ENCODE data around the gene TBP. TPM values are rescaled to one million over a fixed set of nuclear protein-coding genes. Genes with fewer than 3 reads are reported as not detected.
"Not testable (repeated sequence)": the region's sequence is repeated elsewhere in the genome, so short reads cannot be mapped to it uniquely, and the experiment has no call there.

The TBP gene
- polyA plus RNA-seq, 2 of the 4 experiments (the other 2 are of a cell fraction), result 12.3 to 19.9 TPM

DNA sequence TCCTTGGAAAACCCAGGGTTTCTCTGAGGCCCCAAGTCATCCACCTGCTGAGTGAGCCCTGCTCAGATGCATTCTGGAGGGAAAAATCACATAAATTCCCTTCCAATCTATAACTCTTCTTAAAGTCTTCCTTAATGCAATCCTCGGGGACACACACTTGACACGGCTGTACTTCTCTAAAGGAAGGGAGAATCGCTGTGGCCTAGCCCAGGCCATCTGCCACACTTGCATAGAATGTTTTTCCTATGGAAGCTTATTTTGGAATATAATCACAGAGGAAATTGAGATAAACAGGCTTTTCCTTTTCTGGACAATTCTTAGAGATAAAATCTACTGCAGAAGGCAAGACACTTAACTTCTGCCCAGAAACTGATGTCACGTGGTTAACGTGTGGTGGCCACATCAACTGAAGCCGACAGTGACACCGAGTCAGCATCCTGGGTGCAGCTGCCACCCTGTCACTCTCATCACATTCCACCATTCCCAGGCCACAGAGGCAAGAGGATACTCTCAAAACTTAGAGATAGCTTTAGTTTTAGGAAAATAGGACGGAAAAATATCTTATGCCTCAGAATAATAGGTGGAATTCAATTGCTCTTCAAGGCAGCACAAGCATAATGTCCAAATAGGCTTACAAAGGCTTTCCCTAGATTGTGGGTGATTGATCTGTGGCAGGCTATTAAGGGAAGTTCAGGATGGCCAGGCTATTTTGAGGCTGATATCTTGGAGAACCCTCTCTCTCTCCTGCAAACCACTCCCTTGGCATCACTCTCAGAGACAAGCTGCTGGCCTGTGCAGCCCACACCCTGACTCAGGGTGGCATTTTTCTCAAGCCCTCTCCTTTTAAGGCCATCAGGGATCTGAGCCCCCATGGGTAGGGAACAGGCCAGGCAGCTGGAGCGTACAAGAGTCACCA lies 30.7 kb upstream of the TBP start (continued):
- TF ChIP-seq, protein P1, sequence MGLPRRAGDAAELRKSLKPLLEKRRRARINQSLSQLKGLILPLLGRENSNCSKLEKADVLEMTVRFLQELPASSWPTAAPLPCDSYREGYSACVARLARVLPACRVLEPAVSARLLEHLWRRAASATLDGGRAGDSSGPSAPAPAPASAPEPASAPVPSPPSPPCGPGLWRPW (IDR thresholded peaks at IDR 0.05), result no peak
- no peak for TF ChIP-seq TFCP2L1 (CRISPR knock-in tag; IDR thresholded peaks at IDR 0.05)
- TF ChIP-seq CEBPB (IDR thresholded peaks at IDR 0.05), result no peak

- 59% methylated on average over 5 of the region's 5 CpGs for WGBS (ENCODE audit: missing lambda C conversion rate)
These were observed 30.0 kb upstream of the TBP start for GRCh38 chr6:170524172-170524502.

DNA sequence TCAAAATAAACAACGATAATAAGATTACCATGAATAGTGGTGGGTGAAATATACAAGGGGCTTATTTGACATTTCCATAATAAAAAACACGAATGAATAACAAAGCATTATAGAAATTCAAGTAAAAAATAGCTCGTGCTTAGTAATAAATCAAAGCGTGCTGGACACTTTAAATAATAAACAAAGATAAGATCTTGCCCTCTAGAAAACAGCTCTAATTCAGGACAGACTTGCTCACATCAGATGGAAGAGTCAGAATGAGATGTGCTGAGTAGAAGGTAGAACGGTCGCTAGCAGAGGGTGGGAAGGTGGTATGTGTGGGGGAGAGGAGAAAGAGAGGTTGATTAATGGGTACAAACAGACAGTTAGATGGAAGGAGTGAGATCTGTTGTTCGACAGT lies 28.4 kb upstream of the TBP start:
- Histone ChIP-seq H3K27ac (no peak overlapping the region), H3K4me3 (no peak overlapping the region), H3K4me1 (no peaks in the 10 kb centered on the region), H3K4me2 (no peak overlapping the region), H3K9me3 (no peaks in the 10 kb centered on the region)
- DNase-seq (ENCODE audit: low read depth in 1 of 2, low spot score in 1 of 2) (no peak), FAIRE-seq (no peak), ATAC-seq (no peak)
- 47% methylated on average over 7 of the region's 7 CpGs for WGBS (ENCODE audit: missing lambda C conversion rate)
- TF ChIP-seq CBX2 (IDR thresholded peaks at IDR 0.05; ENCODE audit: borderline replicate concordance, low read depth), result no peak
- no peak for TF ChIP-seq NFE2L2 (conservative IDR thresholded peaks at IDR 0.05; ENCODE audit: low read length)
- TF ChIP-seq, protein P1 (IDR thresholded peaks at IDR 0.05), result no peak
- TF ChIP-seq CBX8 (IDR thresholded peaks at IDR 0.05), result no peak
- no peak for TF ChIP-seq KDM5A (IDR thresholded peaks at IDR 0.05)
- TF ChIP-seq HDAC2 (IDR thresholded peaks at IDR 0.05), result no peak
- TF ChIP-seq NR3C1 (IDR thresholded peaks at IDR 0.05), result no peak
- ChIA-PET CTCF (interaction anchor here (1.2 to 1.8 kb wide), 3 partner anchors 9 to 736 kb away, joined by 6 to 7 read pairs (median 6); no protein-coding TSS in a partner anchor), POLR2A (no interaction called here)

More at GRCh38 chr6:170524172-170524502, 30.0 kb upstream of the TBP start:
- ChIA-PET POLR2A (no interaction called here), CTCF (interaction anchor here (0.7 to 1.5 kb wide), 8 partner anchors 19 to 1567 kb away, joined by 3 to 7 read pairs (median 3); no protein-coding TSS in a partner anchor)
- FAIRE-seq (no peak), ATAC-seq (no peak), DNase-seq (ENCODE audit: low read depth in 1 of 2, low spot score in 1 of 2) (no peak)
- Histone ChIP-seq H3K4me2 (no peak overlapping the region), H3K4me3 (no peak overlapping the region), H3K9me3 (no peaks in the 10 kb centered on the region), H3K4me1 (no peaks in the 10 kb centered on the region), H3K27ac (no peak overlapping the region)
- TF ChIP-seq HEYL (CRISPR knock-in tag; IDR thresholded peaks at IDR 0.05), result no peak
- TF ChIP-seq, protein P2, sequence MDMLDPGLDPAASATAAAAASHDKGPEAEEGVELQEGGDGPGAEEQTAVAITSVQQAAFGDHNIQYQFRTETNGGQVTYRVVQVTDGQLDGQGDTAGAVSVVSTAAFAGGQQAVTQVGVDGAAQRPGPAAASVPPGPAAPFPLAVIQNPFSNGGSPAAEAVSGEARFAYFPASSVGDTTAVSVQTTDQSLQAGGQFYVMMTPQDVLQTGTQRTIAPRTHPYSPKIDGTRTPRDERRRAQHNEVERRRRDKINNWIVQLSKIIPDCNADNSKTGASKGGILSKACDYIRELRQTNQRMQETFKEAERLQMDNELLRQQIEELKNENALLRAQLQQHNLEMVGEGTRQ (IDR thresholded peaks at IDR 0.05), result no peak
- no peak for TF ChIP-seq HDAC2 (IDR thresholded peaks at IDR 0.05)
- no peak for TF ChIP-seq FOSB (CRISPR knock-in tag; IDR thresholded peaks at IDR 0.05)
- no peak for TF ChIP-seq CHD2 (IDR thresholded peaks at IDR 0.05; ENCODE audit: low read length, partially characterized antibody)
- TF ChIP-seq FOXS1 (CRISPR knock-in tag; IDR thresholded peaks at IDR 0.05), result no peak
- no peak for TF ChIP-seq EHF (CRISPR knock-in tag; IDR thresholded peaks at IDR 0.05)
- no peak for TF ChIP-seq ZSCAN20 (CRISPR knock-in tag; IDR thresholded peaks at IDR 0.05)
- no peak for TF ChIP-seq RNF2 (IDR thresholded peaks at IDR 0.05; ENCODE audit: borderline replicate concordance, low read depth)
- TF ChIP-seq BHLHE40 (IDR thresholded peaks at IDR 0.05; ENCODE audit: low read depth, low read length), result no peak
- TF ChIP-seq ESRRA (IDR thresholded peaks at IDR 0.05; ENCODE audit: borderline replicate concordance, low read length), result no peak
- no peak for TF ChIP-seq KDM1A (IDR thresholded peaks at IDR 0.05; ENCODE audit: low read depth)

DNA sequence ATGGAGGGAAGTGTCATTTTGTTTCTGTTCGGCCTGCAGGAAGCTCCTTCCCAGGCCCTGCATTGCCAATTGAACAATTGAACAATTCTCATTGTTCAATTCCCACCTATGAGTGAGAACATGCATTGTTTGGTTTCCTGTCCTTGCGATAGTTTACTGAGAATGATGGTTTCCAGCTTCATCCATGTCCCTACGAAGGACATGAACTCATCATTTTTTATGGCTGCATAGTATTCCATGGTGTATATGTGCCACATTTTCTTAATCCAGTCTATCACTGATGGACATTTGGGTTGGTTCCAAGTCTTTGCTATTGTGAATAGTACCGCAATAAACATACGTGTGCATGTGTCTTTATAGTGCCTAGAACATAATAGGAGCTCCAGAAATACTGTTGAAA lies 26.2 kb upstream of the TBP start:
- H3K4me2 ChIP-seq; DNase-seq (ENCODE audit: low read depth in 1 of 2, low spot score in 1 of 2); H3K27ac ChIP-seq; POLR2A ChIA-PET; FAIRE-seq; H3K4me3 ChIP-seq; H3K4me1 ChIP-seq; H3K9me3 ChIP-seq; ATAC-seq: not testable (repeated sequence)
- CTCF ChIA-PET, result interaction anchor here (0.6 to 4.8 kb wide), 5 partner anchors 13 to 738 kb away, joined by 3 to 39 read pairs (median 4); no protein-coding TSS in a partner anchor
- 91% methylated on average over 5 of the region's 5 CpGs for WGBS (ENCODE audit: missing lambda C conversion rate)
